Tibial artery (tissue), 4 donors: ENCODE results near the gene SDHAF1.

Experiments
- DNase-seq, 2 donors: peaks; one replicate each; pipeline ENCODE4 v3.0.0-alpha.2; 2019
- H3K27ac ChIP-seq, 2 donors: fragments of 200-600 bp; sonication (generic) in 1 of 2; 1 replicate in 1 of 2; 2 replicates in 1 of 2; pipeline ENCODE4 v1.5.1; 2018 to 2019; ENCODE audit warnings: mild to moderate bottlenecking in 1 of 2
- H3K27me3 ChIP-seq, 2 donors: fragments of 200-600 bp; sonication (generic) in 1 of 2; one replicate each; pipeline versions ENCODE4 v1.5.1 to v1.6.0; 2016 to 2019
- H3K36me3 ChIP-seq, 3 donors: fragments of 200-600 bp; sonication (generic) in 2 of 3; one replicate each; pipeline ENCODE4 v1.5.1; 2016 to 2019; ENCODE audit warnings: mild to moderate bottlenecking in 2 of 3
- H3K4me1 ChIP-seq, 4 donors: fragments of 200-600 bp; sonication (generic) in 2 of 4; 1 replicate in 3 of 4; 2 replicates in 1 of 4; pipeline ENCODE4 v1.5.1; 2016 to 2019
- H3K4me3 ChIP-seq, 2 donors: fragments of 200-600 bp; sonication (generic) in 1 of 2; 1 replicate in 1 of 2; 2 replicates in 1 of 2; pipeline ENCODE4 v1.5.1; 2018 to 2019; ENCODE audit warnings: mild to moderate bottlenecking in 2 of 2
- H3K9me3 ChIP-seq, 3 donors: fragments of 200-600 bp; sonication (generic) in 1 of 3; one replicate each; pipeline ENCODE4 v1.5.1; 2016 to 2019
- intact Hi-C: fragments of 100-400 bp; cut with DNase I; formaldehyde crosslinking; loops from one replicate; pipeline ENCODE4 v1.15.0; 2023; ENCODE audit warnings: low total_unique reads
- TF ChIP-seq, protein P1 (sequence below), 2 experiments: fragments of 200-600 bp in 1 of 2; fragments of 450-650 bp in 1 of 2; IDR thresholded peaks; one replicate each; pipeline ENCODE4 v1.5.1; 2017 to 2019; ENCODE audit warnings: antibody characterized with exemption in 2 of 2, mild to moderate bottlenecking in 1 of 2, moderate library complexity in 1 of 2

The SDHAF1 gene

DNA sequence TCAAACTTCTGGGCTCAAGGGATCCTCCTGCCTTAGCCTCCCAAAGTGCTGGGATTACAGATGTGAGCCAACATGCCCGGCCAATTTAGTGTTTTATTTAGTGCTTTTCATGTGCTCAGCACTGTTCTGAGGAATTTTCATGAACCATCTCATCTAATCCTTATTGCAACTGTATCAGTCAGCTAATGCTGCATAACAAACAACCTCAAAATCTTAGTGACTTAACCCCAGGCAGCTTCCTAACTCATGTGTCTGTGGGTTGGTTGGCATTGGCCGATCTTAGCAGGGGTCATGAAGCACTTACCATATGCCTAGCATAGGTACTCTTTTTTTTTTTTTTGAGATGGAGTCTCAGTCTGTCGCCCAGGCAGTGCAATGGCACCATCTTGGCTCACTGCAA, 6.2 kb upstream of the SDHAF1 start:
- Histone ChIP-seq H3K9me3 (no peaks in the 10 kb centered on the region), H3K27me3 (peaks cover 0 to 53% of the 10 kb centered on the region in 2 donors), H3K4me3 (no peak overlapping the region), H3K4me1 (peaks cover 0 to 11% (median 5%) of the 10 kb centered on the region in 4 donors), H3K36me3 (no peaks in the 10 kb centered on the region), H3K27ac (no peak overlapping the region)
- intact Hi-C loops: no loop called here
- DNase-seq: no peak
- TF ChIP-seq, protein P1, sequence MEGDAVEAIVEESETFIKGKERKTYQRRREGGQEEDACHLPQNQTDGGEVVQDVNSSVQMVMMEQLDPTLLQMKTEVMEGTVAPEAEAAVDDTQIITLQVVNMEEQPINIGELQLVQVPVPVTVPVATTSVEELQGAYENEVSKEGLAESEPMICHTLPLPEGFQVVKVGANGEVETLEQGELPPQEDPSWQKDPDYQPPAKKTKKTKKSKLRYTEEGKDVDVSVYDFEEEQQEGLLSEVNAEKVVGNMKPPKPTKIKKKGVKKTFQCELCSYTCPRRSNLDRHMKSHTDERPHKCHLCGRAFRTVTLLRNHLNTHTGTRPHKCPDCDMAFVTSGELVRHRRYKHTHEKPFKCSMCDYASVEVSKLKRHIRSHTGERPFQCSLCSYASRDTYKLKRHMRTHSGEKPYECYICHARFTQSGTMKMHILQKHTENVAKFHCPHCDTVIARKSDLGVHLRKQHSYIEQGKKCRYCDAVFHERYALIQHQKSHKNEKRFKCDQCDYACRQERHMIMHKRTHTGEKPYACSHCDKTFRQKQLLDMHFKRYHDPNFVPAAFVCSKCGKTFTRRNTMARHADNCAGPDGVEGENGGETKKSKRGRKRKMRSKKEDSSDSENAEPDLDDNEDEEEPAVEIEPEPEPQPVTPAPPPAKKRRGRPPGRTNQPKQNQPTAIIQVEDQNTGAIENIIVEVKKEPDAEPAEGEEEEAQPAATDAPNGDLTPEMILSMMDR (IDR thresholded peaks at IDR 0.05): no peak

DNA sequence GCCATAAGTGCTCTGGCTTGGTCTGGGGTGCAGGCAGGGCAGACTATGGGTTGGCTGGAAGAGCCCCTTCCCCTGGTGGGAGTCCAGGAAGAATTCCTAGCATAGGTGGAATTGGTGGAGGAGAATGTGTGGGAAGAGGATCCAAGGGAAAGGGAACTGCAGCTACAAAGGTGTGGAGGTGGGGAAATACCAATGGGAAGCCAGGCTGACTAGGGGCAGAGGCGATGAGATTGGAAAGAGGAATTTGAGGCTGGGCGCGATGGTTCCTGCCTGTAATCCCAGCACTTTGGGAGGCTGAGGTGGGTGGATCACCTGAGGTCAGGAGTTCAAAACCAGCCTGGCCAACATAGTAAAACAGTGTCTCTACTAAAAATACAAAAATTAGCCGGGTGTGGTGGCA, 4.8 kb upstream of the SDHAF1 start:
- H3K4me3 ChIP-seq: no peak overlapping the region
- H3K27me3 ChIP-seq: peaks cover 0 to 40% of the 10 kb centered on the region in 2 donors
- no peak for DNase-seq
- no peaks in the 10 kb centered on the region for H3K36me3 ChIP-seq
- H3K4me1 ChIP-seq: peaks cover 0 to 18% (median 11%) of the 10 kb centered on the region in 4 donors
- intact Hi-C loops: loop anchor here (10.0 kb wide), 1 partner anchor 165 kb away; the partner anchor contains the start of gene COX7A1
- TF ChIP-seq, protein P1 (IDR thresholded peaks at IDR 0.05): no peak
- no peak overlapping the region for H3K27ac ChIP-seq
- H3K9me3 ChIP-seq: no peaks in the 10 kb centered on the region

DNA sequence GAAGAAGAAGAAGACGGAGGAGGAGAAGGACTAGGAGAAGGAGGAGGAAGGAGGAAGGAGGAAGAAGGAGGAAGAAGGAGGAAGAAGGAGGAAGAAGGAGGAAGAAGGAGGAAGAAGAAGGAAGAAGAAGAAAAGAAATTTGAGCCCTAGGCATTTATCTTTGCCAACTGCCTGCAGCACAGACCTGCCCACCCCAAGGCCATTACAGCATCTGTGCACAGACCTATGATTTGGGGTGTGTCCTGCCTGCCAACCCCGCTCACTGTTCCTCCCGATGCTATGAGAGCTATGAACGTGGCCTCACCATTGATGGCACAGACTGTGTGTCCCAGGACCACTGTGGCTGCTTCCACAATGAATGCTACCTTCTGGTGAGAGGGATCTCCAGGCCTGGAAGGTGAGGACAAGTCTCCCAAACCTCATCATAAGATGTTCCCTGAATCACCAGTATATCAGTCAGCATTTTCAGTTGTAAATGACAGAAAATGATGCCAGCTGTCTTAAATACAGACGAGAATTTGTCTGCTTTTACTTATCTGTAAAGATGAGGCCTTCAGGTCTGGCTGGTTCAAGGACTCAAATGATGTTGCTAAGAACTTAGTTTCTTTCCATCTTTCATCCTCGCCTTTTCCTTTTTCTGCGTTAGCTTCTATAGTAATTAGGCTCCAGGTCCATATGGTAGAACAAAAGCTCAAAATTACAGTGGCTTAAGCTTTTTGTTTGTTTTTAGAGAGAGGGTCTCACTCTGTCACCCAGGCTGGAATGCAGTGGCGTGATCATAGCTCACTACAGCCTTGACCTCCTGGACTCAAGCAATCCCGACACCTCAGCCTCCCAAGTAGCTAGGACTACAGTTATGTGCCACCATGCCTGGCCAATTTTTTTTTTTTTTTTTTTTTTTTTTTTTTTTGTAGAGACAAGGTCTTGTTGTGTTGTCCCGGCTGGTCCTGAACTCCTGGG, 3.9 kb upstream of the SDHAF1 start:
- Histone ChIP-seq H3K27me3 (peaks cover 0 to 32% of the 10 kb centered on the region in 2 donors), H3K4me3 (no peak overlapping the region), H3K27ac (no peak overlapping the region), H3K9me3 (no peaks in the 10 kb centered on the region), H3K36me3 (no peaks in the 10 kb centered on the region), H3K4me1 (peaks cover 0 to 26% (median 18%) of the 10 kb centered on the region in 4 donors)
- no peak for DNase-seq
- intact Hi-C loops: loop anchor here (10.0 kb wide), 1 partner anchor 164 kb away; the partner anchor contains the start of gene COX7A1
- TF ChIP-seq, protein P1 (IDR thresholded peaks at IDR 0.05): no peak

DNA sequence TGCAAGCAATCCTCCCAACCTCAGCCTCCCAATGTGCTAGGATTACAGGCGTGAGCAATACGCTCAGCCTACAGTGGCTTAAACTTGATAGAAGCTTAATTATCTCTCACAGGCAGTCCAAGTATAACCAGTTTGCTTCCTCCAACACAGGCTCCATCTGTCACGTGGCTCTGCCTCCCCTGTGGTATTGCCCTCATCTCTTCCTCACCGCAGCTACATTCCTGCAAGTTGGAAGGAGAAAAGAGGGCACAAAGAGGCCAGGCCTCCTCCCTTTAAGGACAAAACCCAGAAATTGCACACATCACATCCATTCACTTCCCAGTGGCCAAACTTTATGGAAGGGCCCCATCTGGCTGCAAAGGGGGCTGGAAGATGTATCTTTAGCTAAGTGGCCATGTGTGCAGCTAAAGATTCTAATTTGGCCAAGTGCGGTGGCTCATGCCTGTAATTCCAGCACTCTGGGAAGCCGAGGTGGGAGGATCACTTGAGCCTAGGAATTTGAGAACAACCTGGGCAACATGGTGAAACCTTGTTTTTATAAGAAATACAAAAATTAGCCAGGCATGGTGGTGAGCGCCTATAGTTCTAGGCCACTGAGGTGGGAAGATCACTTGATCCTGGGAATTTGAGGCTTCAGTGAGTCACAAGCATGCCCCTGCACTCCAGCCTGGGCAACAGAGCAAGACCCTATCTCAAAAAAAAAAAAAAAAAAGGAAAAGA, 3.1 kb upstream of the SDHAF1 start:
- TF ChIP-seq, protein P1 (IDR thresholded peaks at IDR 0.05): no peak
- H3K27me3 ChIP-seq: peaks cover 0 to 24% of the 10 kb centered on the region in 2 donors
- DNase-seq: no peak
- no peaks in the 10 kb centered on the region for H3K36me3 ChIP-seq
- intact Hi-C loops: loop anchor here (10.0 kb wide), 1 partner anchor 163 kb away; the partner anchor contains the start of gene COX7A1
- H3K4me1 ChIP-seq: peaks cover 0 to 31% (median 25%) of the 10 kb centered on the region in 4 donors
- H3K4me3 ChIP-seq: no peak overlapping the region
- H3K9me3 ChIP-seq: no peaks in the 10 kb centered on the region
- no peak overlapping the region for H3K27ac ChIP-seq

DNA sequence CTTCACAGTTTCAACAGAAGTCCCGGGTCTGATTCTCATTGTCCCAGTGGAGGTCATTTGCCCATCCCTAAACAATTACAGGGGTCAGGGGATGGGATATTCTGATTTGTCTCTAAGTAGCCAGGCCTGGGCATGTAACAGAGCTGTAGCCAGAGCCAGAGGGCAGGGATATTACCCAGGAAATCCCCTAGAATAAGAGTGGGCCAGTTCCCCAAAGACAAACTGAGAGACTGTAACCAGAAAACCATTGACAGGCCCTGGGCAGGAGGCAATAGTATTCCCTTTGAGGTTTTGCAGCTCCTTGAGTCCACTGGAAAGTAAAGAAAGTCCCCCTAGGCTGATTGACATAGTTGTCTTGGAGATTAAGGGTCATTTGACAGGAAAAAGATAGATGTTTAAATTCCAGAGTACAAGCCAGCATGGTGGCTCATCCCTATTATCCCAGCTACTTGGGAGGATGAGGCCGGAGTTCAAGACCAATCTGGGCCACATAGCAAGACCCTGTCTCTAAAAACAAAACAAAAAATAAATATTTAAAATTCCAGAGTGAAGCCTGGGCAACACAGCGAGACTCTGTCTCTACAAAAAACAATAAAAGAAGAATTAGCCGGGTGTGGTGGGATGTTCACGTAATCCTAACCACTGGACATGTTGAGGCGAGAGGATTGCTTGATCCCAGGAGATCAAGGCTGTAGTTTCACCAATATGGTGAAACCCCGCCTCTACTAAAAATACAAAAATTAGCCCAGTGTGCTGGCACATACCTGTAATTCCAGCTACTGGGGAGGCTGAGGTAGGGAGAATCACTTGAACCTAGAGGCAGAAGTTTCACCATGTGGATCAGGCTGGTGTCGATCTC, 1.9 kb upstream of the SDHAF1 start:
- Histone ChIP-seq H3K4me3 (no peak overlapping the region), H3K27me3 (peaks cover 0 to 11% of the 10 kb centered on the region in 2 donors), H3K36me3 (peaks cover 0 to 10% (median 2%) of the 10 kb centered on the region in 3 donors), H3K4me1 (peaks cover 0 to 33% (median 27%) of the 10 kb centered on the region in 4 donors), H3K27ac (no peak overlapping the region), H3K9me3 (no peaks in the 10 kb centered on the region)
- no peak for DNase-seq
- intact Hi-C loops: loop anchor here (10.0 kb wide), 1 partner anchor 162 kb away; the partner anchor contains the start of gene COX7A1
- TF ChIP-seq, protein P1 (IDR thresholded peaks at IDR 0.05): no peak
